Measurements from ENCODE around the gene RHOT2.
"Not testable (repeated sequence)": the region's sequence is repeated elsewhere in the genome, so short reads cannot be mapped to it uniquely, and the experiment has no call there.

RHOT2 gene

DNA sequence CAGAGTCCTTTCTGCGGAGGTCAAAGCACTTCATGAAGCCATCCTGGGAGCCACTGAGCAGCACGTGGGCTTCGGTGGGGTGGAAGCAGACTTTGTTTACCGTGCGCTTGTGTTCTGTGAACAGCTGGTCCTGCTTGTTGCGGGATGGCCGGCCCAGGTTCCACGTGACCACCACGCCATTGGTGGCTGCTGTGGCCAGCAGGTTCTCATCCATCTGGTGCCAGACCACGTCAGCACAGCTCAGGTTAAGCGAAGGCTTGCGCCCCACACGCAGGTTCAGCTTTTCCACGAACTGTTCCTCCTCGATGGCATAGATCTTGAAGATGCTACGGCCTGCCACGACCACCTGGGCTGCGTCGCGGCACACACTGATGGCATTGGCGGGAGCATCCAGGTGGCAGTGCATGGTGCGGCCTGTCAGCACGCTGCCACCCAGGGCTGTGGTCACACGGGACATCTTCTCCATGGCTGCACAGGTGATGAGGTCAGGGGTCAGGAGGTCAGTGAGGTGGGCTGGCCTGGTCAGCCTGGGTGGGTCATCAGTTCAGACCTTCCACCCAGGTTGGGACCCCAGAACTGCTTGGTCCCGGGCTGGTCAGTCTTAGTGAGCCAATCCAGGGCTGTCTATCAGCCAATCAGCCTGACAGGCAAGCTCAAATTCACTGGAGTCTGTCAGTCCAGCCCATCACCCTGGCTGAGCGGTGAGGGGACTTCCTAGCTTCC, 21.4 kb downstream of the RHOT2 start:
- TF ChIP-seq, protein P1, sequence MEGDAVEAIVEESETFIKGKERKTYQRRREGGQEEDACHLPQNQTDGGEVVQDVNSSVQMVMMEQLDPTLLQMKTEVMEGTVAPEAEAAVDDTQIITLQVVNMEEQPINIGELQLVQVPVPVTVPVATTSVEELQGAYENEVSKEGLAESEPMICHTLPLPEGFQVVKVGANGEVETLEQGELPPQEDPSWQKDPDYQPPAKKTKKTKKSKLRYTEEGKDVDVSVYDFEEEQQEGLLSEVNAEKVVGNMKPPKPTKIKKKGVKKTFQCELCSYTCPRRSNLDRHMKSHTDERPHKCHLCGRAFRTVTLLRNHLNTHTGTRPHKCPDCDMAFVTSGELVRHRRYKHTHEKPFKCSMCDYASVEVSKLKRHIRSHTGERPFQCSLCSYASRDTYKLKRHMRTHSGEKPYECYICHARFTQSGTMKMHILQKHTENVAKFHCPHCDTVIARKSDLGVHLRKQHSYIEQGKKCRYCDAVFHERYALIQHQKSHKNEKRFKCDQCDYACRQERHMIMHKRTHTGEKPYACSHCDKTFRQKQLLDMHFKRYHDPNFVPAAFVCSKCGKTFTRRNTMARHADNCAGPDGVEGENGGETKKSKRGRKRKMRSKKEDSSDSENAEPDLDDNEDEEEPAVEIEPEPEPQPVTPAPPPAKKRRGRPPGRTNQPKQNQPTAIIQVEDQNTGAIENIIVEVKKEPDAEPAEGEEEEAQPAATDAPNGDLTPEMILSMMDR (IDR thresholded peaks at IDR 0.05): no peak
- peak overlapping the region; percentile 79 to 94 for H3K4me3 ChIP-seq
- peaks cover 8 to 29% of the 10 kb centered on the region in 2 donors for H3K27me3 ChIP-seq
- H3K9me3 ChIP-seq: no peaks in the 10 kb centered on the region
- H3K4me1 ChIP-seq: peaks cover 0 to 59% (median 43%) of the 10 kb centered on the region in 4 donors
- H3K27ac ChIP-seq: peak overlapping the region; percentile 86 to 93
- peaks cover 0 to 26% (median 7%) of the 10 kb centered on the region in 3 donors for H3K36me3 ChIP-seq
- no peak for DNase-seq
- intact Hi-C loops (cut with DNase I; ENCODE audit: low total_unique reads): no loop called here

DNA sequence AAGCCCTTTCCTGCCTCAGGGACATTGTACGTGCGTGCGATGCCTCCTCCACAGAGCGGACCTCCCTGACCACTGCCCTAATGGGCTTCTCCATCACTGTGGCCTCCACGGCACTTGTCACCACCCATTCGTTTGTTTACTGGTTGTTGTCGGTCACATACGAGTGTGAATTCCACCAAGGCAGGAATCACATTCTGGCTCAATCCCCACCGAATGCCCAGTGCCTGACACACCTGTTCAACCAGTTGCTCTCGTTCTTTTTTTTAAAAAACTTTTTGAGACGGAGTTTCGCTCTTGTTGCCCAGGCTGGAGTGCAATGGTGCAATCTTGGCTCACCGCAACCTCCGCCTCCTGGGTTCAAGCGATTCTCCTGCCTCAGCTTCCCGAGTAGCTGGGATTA, 23.3 kb downstream of the RHOT2 start:
- DNase-seq; H3K4me3 ChIP-seq; H3K27ac ChIP-seq; intact Hi-C loops (cut with DNase I; ENCODE audit: low total_unique reads); H3K9me3 ChIP-seq: not testable (repeated sequence)
- peaks cover 0 to 17% (median 7%) of the 10 kb centered on the region in 3 donors for H3K36me3 ChIP-seq
- peaks cover 9 to 48% of the 10 kb centered on the region in 2 donors for H3K27me3 ChIP-seq
- peaks cover 0 to 57% (median 39%) of the 10 kb centered on the region in 4 donors for H3K4me1 ChIP-seq

DNA sequence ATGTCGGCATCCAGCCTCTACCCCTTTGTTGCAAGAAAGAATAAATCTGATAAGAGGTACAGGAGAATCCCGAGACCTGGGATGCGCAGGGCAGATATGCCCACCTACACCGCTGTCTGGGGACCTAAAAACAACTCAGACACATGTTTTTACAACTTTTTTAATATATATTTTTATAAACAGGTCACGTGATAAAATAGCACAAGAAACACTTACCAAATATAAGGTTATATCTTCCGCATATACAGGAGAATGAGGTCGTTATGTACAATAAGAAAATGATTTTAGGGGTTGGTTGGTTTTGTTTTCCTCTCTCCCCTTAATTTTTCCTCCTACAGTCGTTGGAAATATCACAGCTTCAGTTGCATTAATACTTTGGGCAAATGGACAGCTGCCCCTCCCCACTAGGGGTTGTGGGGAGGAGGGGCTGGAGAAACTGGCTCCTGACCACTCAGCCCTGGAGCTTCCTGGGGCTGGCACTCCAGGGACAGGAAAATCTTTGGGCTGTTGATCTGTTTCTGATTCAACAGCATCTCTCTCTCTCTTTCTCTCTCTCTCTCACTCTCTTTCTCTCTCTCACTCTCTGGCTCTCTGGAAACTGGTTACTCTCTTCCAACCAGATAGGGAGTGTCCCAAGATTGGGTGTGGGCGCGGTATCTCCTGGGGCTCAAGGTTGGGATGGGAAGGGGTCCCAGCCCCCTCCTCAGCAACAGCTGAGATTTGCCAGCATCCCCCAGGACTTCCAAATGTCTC, 24.6 kb downstream of the RHOT2 start:
- DNase-seq: no peak
- intact Hi-C loops (cut with DNase I; ENCODE audit: low total_unique reads): no loop called here
- H3K36me3 ChIP-seq: peaks cover 0 to 5% (median 0%) of the 10 kb centered on the region in 3 donors

DNA sequence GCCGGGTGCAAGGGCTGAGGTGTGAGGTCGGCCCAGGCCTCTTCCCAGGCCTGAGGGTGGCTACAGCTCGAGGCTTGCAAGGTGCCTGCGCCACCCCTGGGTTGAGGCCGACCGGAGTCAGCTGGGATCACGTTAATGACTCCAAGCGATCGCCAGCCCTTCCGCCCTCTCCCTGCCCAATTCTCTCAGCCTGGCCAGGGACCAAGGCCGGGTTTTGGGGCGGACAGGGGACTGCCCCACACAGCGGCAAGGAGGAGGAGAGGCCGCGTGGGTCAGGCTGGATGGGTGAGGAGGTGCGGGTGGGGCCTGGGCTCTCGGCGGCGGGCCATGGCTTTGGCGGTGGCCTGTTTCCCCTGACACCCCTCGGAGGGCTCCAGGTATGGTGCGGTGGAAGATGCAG, 25.4 kb downstream of the RHOT2 start:
- no peaks in the 10 kb centered on the region for H3K9me3 ChIP-seq
- peaks cover 0 to 54% (median 37%) of the 10 kb centered on the region in 4 donors for H3K4me1 ChIP-seq
- no peak overlapping the region for H3K27ac ChIP-seq
- H3K36me3 ChIP-seq: no peaks in the 10 kb centered on the region
- H3K4me3 ChIP-seq: no peak overlapping the region
- intact Hi-C loops (cut with DNase I; ENCODE audit: low total_unique reads): no loop called here
- no peak for DNase-seq
- H3K27me3 ChIP-seq: peaks cover 9 to 69% of the 10 kb centered on the region in 2 donors
- TF ChIP-seq, protein P1 (IDR thresholded peaks at IDR 0.05): no peak

More for the DNA sequence above, 24.6 kb downstream of the RHOT2 start:
- TF ChIP-seq, protein P1 (IDR thresholded peaks at IDR 0.05): no peak
- Histone ChIP-seq H3K4me1 (peaks cover 0 to 55% (median 38%) of the 10 kb centered on the region in 4 donors), H3K27ac (no peak overlapping the region), H3K9me3 (no peaks in the 10 kb centered on the region), H3K4me3 (no peak overlapping the region), H3K27me3 (peaks cover 9 to 61% of the 10 kb centered on the region in 2 donors)

DNA sequence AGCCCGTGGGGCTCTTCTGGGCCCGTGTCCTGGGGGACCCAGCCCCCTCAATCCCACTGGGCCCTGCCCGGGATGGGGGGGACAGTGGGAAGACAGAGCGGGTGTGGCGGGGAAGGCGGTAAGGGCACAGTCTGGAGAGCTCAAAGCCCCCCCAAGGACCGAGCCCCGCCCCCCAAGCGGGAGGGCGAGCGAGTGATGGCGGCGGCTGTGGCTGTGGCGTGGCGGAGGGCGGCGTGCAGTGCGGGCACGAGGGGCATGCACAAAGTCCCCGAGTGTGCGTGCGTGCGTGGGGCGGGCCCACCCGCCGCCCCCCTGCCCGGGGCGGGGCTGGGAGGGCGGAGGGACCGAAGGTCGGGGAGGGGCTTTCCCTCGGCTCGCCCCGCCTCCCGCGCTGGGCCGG, 25.8 kb downstream of the RHOT2 start:
- no peaks in the 10 kb centered on the region for H3K9me3 ChIP-seq
- H3K4me3 ChIP-seq: no peak overlapping the region
- intact Hi-C loops (cut with DNase I; ENCODE audit: low total_unique reads): no loop called here
- peaks cover 0 to 50% (median 34%) of the 10 kb centered on the region in 4 donors for H3K4me1 ChIP-seq
- peaks cover 9 to 71% of the 10 kb centered on the region in 2 donors for H3K27me3 ChIP-seq
- DNase-seq: no peak
- H3K27ac ChIP-seq: no peak overlapping the region
- TF ChIP-seq, protein P1 (IDR thresholded peaks at IDR 0.05): no peak
- no peaks in the 10 kb centered on the region for H3K36me3 ChIP-seq
